GM12878 (cell line): ENCODE data around the gene SOCS6. TPM values are rescaled to one million over a fixed set of nuclear protein-coding genes. Genes with fewer than 3 reads are reported as not detected.

Experiments
- POLR2A ChIP-seq: IDR thresholded peaks from 2 replicates; pipeline ENCODE4 v1.6.1; 2011; ENCODE audit warnings: low read depth, mild to moderate bottlenecking, low read length
- SP1 ChIP-seq: IDR thresholded peaks from one replicate; pipeline ENCODE4 v1.6.1; 2011; ENCODE audit warnings: low read depth, low read length
- polyA plus RNA-seq, 11 experiments: library from polyadenylated mRNA; depleted of rRNA in 4 of 11; unstranded in 6 of 11; stranded (reverse) in 5 of 11; fragments of >200 nt; fragmentation: Nextera tagmentation in 4 of 11; fragmentation: Illumina TruSeq in 1 of 11; extraction: Ambion mirVana in 4 of 11; extraction: Trizol in 1 of 11; gene quantifications; 1 replicate in 1 of 11; 2 replicates in 10 of 11; pipeline versions ENCODE4 v1.2.1 to v1.2.3, GENCODE V29; 2011 to 2016; ENCODE audit warnings: inconsistent platforms in 2 of 11, missing spikeins in 2 of 11, low read depth in 1 of 11
- total RNA-seq, 4 experiments: library from RNA; depleted of rRNA in 3 of 4; stranded (reverse); fragments of >200 nt in 3 of 4; fragmentation: Illumina TruSeq in 1 of 4; extraction: Trizol in 1 of 4; gene quantifications; 2 replicates each; pipeline versions ENCODE4 v1.2.1 to v1.2.3, GENCODE V29; 2013 to 2021
- TF ChIP-seq, protein P1 (sequence below): IDR thresholded peaks from 2 replicates; pipeline ENCODE4 v1.6.1; 2011; ENCODE audit warnings: borderline replicate concordance, low read depth, mild to moderate bottlenecking, moderate library complexity, mixed read lengths, low read length; ENCODE audit not compliant: insufficient read depth; ENCODE audit errors: extremely low read length
- TF ChIP-seq, protein P2 (sequence below): fragments of 450-650 bp; formaldehyde crosslinking; IDR thresholded peaks from 2 replicates; pipeline ENCODE4 v1.4.0; 2022; ENCODE audit warnings: mild to moderate bottlenecking, moderate library complexity
- TF ChIP-seq, protein P3 (sequence below): fragments of 450-650 bp; IDR thresholded peaks from 2 replicates; pipeline ENCODE4 v1.6.1; 2017; ENCODE audit warnings: mild to moderate bottlenecking, low read depth, inconsistent platforms; ENCODE audit not compliant: poor library complexity, severe bottlenecking
- TF ChIP-seq, protein P4 (sequence below): fragments of 450-650 bp; IDR thresholded peaks from 2 replicates; pipeline ENCODE4 v1.6.1; 2014; ENCODE audit warnings: mild to moderate bottlenecking

Gene SOCS6
- total and polyA plus RNA-seq, 10 of the 15 experiments (the other 5 are each of a cell fraction or from before 2014, with no cell fraction given), result 1.6 to 6.1 (median 4.1) TPM

GRCh38 chr18:70363861-70364260, 75.0 kb downstream of the SOCS6 start (continued):
- TF ChIP-seq, protein P1, sequence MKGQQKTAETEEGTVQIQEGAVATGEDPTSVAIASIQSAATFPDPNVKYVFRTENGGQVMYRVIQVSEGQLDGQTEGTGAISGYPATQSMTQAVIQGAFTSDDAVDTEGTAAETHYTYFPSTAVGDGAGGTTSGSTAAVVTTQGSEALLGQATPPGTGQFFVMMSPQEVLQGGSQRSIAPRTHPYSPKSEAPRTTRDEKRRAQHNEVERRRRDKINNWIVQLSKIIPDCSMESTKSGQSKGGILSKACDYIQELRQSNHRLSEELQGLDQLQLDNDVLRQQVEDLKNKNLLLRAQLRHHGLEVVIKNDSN, result no peak
- TF ChIP-seq, protein P2, sequence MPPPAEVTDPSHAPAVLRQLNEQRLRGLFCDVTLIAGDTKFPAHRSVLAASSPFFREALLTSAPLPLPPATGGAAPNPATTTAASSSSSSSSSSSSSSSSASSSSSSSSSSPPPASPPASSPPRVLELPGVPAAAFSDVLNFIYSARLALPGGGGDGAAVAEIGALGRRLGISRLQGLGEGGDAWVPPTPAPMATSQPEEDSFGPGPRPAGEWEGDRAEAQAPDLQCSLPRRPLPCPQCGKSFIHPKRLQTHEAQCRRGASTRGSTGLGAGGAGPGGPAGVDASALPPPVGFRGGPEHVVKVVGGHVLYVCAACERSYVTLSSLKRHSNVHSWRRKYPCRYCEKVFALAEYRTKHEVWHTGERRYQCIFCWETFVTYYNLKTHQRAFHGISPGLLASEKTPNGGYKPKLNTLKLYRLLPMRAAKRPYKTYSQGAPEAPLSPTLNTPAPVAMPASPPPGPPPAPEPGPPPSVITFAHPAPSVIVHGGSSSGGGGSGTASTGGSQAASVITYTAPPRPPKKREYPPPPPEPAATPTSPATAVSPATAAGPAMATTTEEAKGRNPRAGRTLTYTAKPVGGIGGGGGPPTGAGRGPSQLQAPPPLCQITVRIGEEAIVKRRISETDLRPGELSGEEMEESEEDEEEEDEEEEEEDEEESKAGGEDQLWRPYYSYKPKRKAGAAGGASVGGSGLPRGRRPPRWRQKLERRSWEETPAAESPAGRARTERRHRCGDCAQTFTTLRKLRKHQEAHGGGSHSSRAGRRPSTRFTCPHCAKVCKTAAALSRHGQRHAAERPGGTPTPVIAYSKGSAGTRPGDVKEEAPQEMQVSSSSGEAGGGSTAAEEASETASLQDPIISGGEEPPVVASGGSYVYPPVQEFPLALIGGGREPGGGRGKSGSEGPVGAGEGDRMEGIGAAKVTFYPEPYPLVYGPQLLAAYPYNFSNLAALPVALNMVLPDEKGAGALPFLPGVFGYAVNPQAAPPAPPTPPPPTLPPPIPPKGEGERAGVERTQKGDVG (CRISPR knock-in tag), result no peak
- TF ChIP-seq, protein P3, sequence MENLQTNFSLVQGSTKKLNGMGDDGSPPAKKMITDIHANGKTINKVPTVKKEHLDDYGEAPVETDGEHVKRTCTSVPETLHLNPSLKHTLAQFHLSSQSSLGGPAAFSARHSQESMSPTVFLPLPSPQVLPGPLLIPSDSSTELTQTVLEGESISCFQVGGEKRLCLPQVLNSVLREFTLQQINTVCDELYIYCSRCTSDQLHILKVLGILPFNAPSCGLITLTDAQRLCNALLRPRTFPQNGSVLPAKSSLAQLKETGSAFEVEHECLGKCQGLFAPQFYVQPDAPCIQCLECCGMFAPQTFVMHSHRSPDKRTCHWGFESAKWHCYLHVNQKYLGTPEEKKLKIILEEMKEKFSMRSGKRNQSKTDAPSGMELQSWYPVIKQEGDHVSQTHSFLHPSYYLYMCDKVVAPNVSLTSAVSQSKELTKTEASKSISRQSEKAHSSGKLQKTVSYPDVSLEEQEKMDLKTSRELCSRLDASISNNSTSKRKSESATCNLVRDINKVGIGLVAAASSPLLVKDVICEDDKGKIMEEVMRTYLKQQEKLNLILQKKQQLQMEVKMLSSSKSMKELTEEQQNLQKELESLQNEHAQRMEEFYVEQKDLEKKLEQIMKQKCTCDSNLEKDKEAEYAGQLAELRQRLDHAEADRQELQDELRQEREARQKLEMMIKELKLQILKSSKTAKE, result no peak
- TF ChIP-seq POLR2A, result no peak
- no peak for TF ChIP-seq SP1
- TF ChIP-seq, protein P4, sequence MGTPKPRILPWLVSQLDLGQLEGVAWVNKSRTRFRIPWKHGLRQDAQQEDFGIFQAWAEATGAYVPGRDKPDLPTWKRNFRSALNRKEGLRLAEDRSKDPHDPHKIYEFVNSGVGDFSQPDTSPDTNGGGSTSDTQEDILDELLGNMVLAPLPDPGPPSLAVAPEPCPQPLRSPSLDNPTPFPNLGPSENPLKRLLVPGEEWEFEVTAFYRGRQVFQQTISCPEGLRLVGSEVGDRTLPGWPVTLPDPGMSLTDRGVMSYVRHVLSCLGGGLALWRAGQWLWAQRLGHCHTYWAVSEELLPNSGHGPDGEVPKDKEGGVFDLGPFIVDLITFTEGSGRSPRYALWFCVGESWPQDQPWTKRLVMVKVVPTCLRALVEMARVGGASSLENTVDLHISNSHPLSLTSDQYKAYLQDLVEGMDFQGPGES, result no peak
